Effector memory CD8-positive, alpha-beta T cell (primary cell): Measurements from ENCODE around the gene TEF.

Source experiments
- ATAC-seq: fragments of 150-1000 bp; cut with Tn5 transposase; replicated peaks from 2 replicates; pipeline ENCODE4 v1.10.0; 2021; ENCODE audit warnings: mild to moderate bottlenecking, moderate library complexity
- DNase-seq, 3 experiments: peaks; one replicate each; pipeline ENCODE4 v3.0.0; 2021
- H3K27ac Mint-ChIP-seq, 2 donors: one replicate each; pipeline ENCODE4 v1.8.0; 2022; ENCODE audit warnings: mild to moderate bottlenecking in 2 of 2, mixed read lengths in 2 of 2, moderate library complexity in 2 of 2
- H3K27me3 Mint-ChIP-seq, 2 donors: one replicate each; pipeline ENCODE4 v1.8.0; 2022; ENCODE audit warnings: mixed read lengths in 2 of 2
- H3K36me3 Mint-ChIP-seq: one replicate; pipeline ENCODE4 v1.8.0; 2022; ENCODE audit warnings: mild to moderate bottlenecking, moderate library complexity, mixed read lengths; ENCODE audit not compliant: insufficient read depth
- H3K4me1 Mint-ChIP-seq, 2 donors: one replicate each; pipeline ENCODE4 v1.8.0; 2022; ENCODE audit warnings: low read depth in 2 of 2, mixed read lengths in 2 of 2
- H3K4me3 Mint-ChIP-seq, 2 donors: one replicate each; pipeline ENCODE4 v1.8.0; 2022; ENCODE audit warnings: mild to moderate bottlenecking in 2 of 2, mixed read lengths in 2 of 2, moderate library complexity in 2 of 2
- H3K9me3 Mint-ChIP-seq, 2 donors: one replicate each; pipeline ENCODE4 v1.8.0; 2022; ENCODE audit warnings: mixed read lengths in 2 of 2

Gene TEF

DNA sequence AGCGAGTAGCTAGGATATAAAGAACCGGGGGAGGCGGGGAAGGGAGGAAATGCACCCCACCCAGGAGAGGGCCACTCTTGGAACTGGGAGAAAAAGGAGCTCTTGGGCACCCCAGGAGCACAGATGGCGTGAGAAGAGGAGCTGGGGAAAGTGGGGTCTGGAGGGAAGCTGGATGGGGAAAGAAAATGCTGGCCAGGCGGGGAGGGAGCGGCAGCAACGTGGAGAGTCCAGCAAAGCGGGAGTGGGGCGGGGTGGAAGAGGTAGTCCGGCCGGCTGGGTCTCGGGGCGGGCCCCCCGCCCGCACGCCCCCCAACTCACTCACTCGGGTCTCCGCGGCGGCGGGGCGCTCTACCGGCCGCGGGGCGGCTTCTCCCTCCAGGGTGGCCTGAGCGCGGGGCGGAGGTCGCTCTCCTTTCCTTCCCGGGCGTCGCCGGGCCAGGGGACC, 64.3 kb downstream of the TEF start:
- H3K27ac Mint-ChIP-seq, result peak overlapping the region; percentile 91 to 96
- H3K27me3 Mint-ChIP-seq, result no peaks in the 10 kb centered on the region
- no peaks in the 10 kb centered on the region for H3K9me3 Mint-ChIP-seq
- ATAC-seq (no peak), DNase-seq (no peak)
- peaks cover 33% of the 10 kb centered on the region in 2 donors for H3K4me1 Mint-ChIP-seq
- H3K36me3 Mint-ChIP-seq, result peaks cover 54% of the 10 kb centered on the region
- H3K4me3 Mint-ChIP-seq, result peak overlapping the region; percentile 84 to 99

DNA sequence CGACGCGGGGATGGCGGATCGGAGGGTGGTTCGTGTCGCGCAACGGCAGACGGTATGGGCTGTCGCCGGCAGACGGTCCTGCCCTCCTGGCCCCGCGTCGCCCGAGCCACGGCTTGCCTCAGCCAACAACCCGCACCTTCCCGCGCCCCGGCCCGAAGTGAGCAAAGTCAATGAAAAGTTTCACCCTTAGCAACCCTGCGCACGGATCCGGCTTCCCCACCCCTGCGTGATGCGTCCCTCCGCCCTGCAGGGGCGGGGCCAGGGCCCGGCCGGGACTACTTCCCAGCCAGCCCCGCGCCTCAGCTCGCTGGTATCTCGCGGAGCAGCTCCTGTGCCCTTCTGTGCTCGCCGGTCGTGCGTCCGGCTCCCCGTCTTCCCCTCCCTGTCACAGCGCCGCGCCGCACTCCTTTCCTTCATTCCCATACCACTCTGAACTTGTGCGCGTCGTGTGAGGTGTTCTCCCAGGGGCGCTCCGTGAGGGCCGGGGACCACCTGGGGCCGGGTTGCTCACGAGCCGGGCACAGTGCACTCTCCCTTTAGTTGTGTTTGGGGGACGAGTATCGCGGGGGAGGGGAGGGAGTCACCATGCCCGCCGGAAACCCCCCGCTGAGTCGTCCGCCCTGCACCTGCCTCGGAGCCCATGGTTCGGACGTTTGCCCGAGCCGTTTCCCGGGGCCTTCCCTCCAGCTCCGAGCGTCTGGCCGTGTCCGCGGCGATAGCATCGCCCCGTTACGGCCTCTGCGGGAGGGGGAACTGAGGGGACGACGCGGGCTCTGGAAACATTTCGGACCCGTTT, 65.1 kb downstream of the TEF start, which contains the start of gene TOB2:
TOB2 (minus strand) TSS at position 163 of the 796 bp plus-strand sequence. CDS start 9,456 bp downstream, outside the sequence.
- DNase-seq, result peak; percentile 92 to 95 (median 94)
- Mint-ChIP-seq H3K36me3 (peaks cover 54% of the 10 kb centered on the region), H3K27ac (peak within 1 kb of the TSS; percentile 91 to 96), H3K27me3 (no peaks in the 10 kb centered on the region), H3K4me3 (peak within 1 kb of the TSS; percentile 84 to 99), H3K4me1 (peaks cover 33% of the 10 kb centered on the region in 2 donors), H3K9me3 (no peaks in the 10 kb centered on the region)
- ATAC-seq, result peak; percentile 65

DNA sequence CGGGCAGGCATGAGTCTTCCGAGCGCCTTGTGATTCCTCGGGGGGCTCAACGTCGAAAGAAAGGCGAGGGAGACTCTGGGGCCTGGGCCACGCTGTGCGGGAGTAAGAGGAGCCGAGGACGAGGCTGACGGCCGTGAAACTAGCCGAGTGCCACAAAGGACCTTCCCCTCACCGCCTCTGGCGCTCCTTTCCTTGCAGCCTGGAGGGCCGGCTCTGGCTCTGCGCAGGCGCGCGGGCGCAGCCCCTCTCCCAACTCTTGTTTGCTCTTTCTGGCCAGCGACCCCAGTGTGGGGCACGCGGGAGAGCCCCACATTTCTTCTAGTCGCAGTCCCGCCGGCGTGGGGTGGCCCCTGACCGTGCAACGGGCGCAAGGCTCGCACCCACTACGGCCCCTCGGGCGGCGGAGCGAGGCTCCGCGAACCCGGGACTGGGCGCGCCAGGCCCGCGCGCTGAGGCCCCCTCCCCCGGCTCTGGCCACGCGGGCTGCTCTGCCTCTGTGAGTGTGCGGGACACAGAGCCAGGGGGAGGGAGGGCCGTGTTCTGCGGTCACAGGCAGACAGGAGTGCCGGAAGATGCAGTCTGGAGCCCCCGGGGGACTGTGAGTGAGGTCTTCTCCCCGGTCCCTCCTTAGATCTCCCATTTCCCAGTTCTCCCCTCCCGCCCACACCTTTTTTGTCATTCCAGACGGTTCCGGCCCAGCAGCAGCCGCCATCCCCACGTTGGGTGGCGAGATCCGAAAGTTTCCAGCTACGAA, 65.9 kb downstream of the TEF start:
- peak; percentile 9 for ATAC-seq
- Mint-ChIP-seq H3K27me3 (no peaks in the 10 kb centered on the region), H3K4me3 (peak overlapping the region; percentile 84 to 99), H3K9me3 (no peaks in the 10 kb centered on the region), H3K36me3 (peaks cover 57% of the 10 kb centered on the region), H3K4me1 (peaks cover 31 to 32% of the 10 kb centered on the region in 2 donors), H3K27ac (peak overlapping the region; percentile 91 to 96)
- peak; percentile 27 to 44 (median 29) for DNase-seq

DNA sequence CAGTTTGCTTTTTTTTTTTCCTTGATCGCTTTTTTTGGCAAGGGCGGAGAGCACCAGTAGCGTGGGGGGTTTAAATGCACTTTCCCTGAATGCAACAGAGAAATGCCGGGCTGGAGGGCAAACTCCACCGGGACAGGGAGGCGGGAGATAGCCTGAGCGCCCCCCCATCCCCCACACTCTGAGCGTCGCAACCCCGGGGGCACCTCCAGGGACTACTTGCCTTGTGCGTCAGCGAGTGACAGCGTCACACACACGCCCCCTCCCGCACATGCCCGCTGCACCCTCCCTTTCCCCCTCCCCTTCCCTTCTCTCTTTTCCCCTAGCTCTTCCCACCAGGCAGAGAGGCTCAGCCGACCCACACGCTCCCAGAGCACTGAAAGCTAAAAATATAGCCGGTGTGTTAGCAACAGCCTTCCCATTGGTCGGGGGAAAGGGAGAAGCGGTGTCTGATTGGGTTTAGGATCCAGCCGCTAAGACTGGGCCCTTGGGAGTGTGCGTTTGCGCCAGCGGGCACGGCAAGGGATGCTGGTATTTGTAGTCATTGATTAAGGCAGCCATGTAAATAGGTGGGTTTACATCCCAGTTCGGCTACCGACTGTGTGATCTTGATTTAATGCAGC, 66.6 kb downstream of the TEF start:
- Mint-ChIP-seq H3K27me3 (no peaks in the 10 kb centered on the region), H3K4me3 (peak overlapping the region; percentile 84 to 99), H3K9me3 (no peaks in the 10 kb centered on the region), H3K27ac (peak overlapping the region; percentile 91 to 96), H3K4me1 (peaks cover 29 to 30% of the 10 kb centered on the region in 2 donors), H3K36me3 (peaks cover 55% of the 10 kb centered on the region)
- DNase-seq (peak; percentile 81 to 85 (median 85)), ATAC-seq (peak; percentile 69)
